ENCODE results near the gene INPP1.

Gene INPP1

GRCh38 chr2:190361572-190361971 lies 18.2 kb downstream of the INPP1 start:
- no peak for DNase-seq (ENCODE audit: low read depth in 3 of 3)

GRCh38 chr2:190362894-190363293 lies 19.5 kb downstream of the INPP1 start:
- no peak for DNase-seq (ENCODE audit: low read depth in 3 of 3)

- DNase-seq (ENCODE audit: low read depth in 3 of 3): no peak
These were observed 22.3 kb downstream of the INPP1 start for GRCh38 chr2:190365499-190366204.

- no peak for DNase-seq (ENCODE audit: low read depth in 3 of 3)
These were observed 22.9 kb downstream of the INPP1 start for GRCh38 chr2:190366248-190366753.

GRCh38 chr2:190367091-190367490 lies 23.7 kb downstream of the INPP1 start:
- DNase-seq (ENCODE audit: low read depth in 3 of 3): no peak

GRCh38 chr2:190369635-190370034 lies 26.2 kb downstream of the INPP1 start:
- no peak for DNase-seq (ENCODE audit: low read depth in 3 of 3)

GRCh38 chr2:190376083-190376482 lies 32.7 kb downstream of the INPP1 start:
- no peak for DNase-seq (ENCODE audit: low read depth in 3 of 3)

GRCh38 chr2:190376591-190377245 lies 33.3 kb downstream of the INPP1 start:
- no peak for DNase-seq (ENCODE audit: low read depth in 3 of 3)

GRCh38 chr2:190378880-190379237 lies 35.5 kb downstream of the INPP1 start:
- no peak for DNase-seq (ENCODE audit: low read depth in 3 of 3)

- DNase-seq (ENCODE audit: low read depth in 3 of 3): no peak
These were observed 36.0 kb downstream of the INPP1 start for GRCh38 chr2:190379249-190379964.

- no peak for DNase-seq (ENCODE audit: low read depth in 3 of 3)
These were observed 37.6 kb downstream of the INPP1 start for GRCh38 chr2:190380962-190381412.

- DNase-seq (ENCODE audit: low read depth in 3 of 3): no peak
These were observed 39.5 kb downstream of the INPP1 start for GRCh38 chr2:190382851-190383250.

GRCh38 chr2:190387422-190387821 lies 44.0 kb downstream of the INPP1 start:
- DNase-seq (ENCODE audit: low read depth in 3 of 3): no peak

- no peak for DNase-seq (ENCODE audit: low read depth in 3 of 3)
These were observed 52.9 kb downstream of the INPP1 start for GRCh38 chr2:190396271-190396670.

- DNase-seq (ENCODE audit: low read depth in 3 of 3): no peak
These were observed 59.7 kb downstream of the INPP1 start for GRCh38 chr2:190402986-190403603.

GRCh38 chr2:190404487-190404886 lies 61.1 kb downstream of the INPP1 start:
- peak in 1 of 3 donors; percentile 10 for DNase-seq (ENCODE audit: low read depth in 3 of 3)

GRCh38 chr2:190405070-190405469 lies 61.7 kb downstream of the INPP1 start:
- no peak for DNase-seq (ENCODE audit: low read depth in 3 of 3)

GRCh38 chr2:190405995-190406394 lies 62.6 kb downstream of the INPP1 start:
- no peak for DNase-seq (ENCODE audit: low read depth in 3 of 3)

GRCh38 chr2:190406805-190407204 lies 63.4 kb downstream of the INPP1 start:
- DNase-seq (ENCODE audit: low read depth in 3 of 3): no peak

GRCh38 chr2:190407246-190407661 lies 63.9 kb downstream of the INPP1 start:
- DNase-seq (ENCODE audit: low read depth in 3 of 3): no peak

GRCh38 chr2:190407662-190408537 lies 64.5 kb downstream of the INPP1 start, which contains the start of gene MFSD6:
MFSD6 (plus strand) TSS chr2:190408355; CDS start chr2:190436030, 27,675 bp downstream.
- DNase-seq (ENCODE audit: low read depth in 3 of 3): peak; percentile 12 to 53 (median 30)
